A549 (cell line): ENCODE results near the gene CD19.

ENCODE experiments used
- BHLHE40 ChIP-seq: IDR thresholded peaks from 2 replicates; pipeline ENCODE4 v1.6.1; 2012; ENCODE audit warnings: low read depth, low read length, inconsistent platforms
- CHD2 ChIP-seq: fragments of 150-350 bp; IDR thresholded peaks from 2 replicates; pipeline ENCODE4 v1.6.1; 2014; ENCODE audit warnings: low read length; ENCODE audit not compliant: partially characterized antibody
- KDM5A ChIP-seq: fragments of 200-600 bp; sonication (generic); IDR thresholded peaks from 2 replicates; pipeline ENCODE4 v1.6.1; 2016; ENCODE audit warnings: antibody characterized with exemption, mild to moderate bottlenecking
- RCOR1 ChIP-seq: fragments of 150-350 bp; IDR thresholded peaks from 2 replicates; pipeline ENCODE4 v1.6.1; 2014; ENCODE audit warnings: antibody characterized with exemption, low read length, low read depth
- TF ChIP-seq, protein P1 (sequence below): fragments of >200 bp; sonication (Bioruptor Twin); formaldehyde crosslinking; IDR thresholded peaks from 3 replicates; pipeline ENCODE4 v1.5.1; 2016

DNA sequence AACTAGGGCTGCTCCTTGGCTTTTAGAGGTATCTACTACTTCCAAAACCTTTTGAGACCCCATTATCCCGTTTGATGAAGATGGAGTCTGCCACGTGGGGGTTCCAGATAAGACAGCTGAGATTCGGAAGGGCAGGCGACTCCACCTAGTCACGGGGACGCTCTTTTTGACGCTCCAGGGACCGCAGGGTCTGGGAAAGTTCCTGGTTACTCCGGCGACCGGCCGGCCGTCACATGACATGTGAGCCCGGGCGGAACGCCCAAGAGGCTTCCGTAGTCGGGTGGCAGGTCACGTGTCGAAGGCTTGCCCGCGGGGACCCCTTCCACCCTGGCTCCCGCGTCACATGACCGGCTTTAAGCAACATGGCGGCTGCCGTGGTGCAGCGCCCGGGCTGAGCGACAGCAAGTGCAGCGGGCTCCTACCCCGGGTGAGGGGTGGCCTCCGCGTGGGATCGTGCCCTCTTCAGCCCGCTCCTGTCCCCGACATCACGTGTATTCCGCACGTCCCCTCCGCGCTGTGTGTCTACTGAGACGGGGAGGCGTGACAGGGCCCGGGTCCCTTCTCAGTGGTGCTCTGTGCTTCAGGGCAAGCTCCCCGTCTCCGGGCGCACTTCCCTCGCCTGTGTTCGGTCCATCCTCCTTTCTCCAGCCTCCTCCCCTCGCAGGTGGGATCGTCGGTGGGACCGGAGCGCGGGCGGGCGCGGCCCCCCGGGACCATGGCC, 42.8 kb downstream of the CD19 start, which contains the start of gene SPNS1:
- TF ChIP-seq, protein P1, sequence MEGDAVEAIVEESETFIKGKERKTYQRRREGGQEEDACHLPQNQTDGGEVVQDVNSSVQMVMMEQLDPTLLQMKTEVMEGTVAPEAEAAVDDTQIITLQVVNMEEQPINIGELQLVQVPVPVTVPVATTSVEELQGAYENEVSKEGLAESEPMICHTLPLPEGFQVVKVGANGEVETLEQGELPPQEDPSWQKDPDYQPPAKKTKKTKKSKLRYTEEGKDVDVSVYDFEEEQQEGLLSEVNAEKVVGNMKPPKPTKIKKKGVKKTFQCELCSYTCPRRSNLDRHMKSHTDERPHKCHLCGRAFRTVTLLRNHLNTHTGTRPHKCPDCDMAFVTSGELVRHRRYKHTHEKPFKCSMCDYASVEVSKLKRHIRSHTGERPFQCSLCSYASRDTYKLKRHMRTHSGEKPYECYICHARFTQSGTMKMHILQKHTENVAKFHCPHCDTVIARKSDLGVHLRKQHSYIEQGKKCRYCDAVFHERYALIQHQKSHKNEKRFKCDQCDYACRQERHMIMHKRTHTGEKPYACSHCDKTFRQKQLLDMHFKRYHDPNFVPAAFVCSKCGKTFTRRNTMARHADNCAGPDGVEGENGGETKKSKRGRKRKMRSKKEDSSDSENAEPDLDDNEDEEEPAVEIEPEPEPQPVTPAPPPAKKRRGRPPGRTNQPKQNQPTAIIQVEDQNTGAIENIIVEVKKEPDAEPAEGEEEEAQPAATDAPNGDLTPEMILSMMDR: no peak
- TF ChIP-seq KDM5A (peak; percentile 100), RCOR1 (no peak), CHD2 (no peak), BHLHE40 (peak; percentile 70; the same call in 1 of the 2 replicates)
